Stimulated activated CD8-positive, alpha-beta memory T cell treated with anti-CD3 and anti-CD28 coated beads, Interleukin-12 subunit alpha, Interleukin-12 subunit beta, amount 100 ng/mL, for 4 hours (primary cell): Measurements from ENCODE around the gene AEBP2.
"Not testable (repeated sequence)": the region's sequence is repeated elsewhere in the genome, so short reads cannot be mapped to it uniquely, and the experiment has no call there.

Source experiments
- DNase-seq: peaks from one replicate; pipeline ENCODE4 v3.0.0-alpha.2; 2020; ENCODE audit warnings: low read depth

AEBP2 gene

DNA sequence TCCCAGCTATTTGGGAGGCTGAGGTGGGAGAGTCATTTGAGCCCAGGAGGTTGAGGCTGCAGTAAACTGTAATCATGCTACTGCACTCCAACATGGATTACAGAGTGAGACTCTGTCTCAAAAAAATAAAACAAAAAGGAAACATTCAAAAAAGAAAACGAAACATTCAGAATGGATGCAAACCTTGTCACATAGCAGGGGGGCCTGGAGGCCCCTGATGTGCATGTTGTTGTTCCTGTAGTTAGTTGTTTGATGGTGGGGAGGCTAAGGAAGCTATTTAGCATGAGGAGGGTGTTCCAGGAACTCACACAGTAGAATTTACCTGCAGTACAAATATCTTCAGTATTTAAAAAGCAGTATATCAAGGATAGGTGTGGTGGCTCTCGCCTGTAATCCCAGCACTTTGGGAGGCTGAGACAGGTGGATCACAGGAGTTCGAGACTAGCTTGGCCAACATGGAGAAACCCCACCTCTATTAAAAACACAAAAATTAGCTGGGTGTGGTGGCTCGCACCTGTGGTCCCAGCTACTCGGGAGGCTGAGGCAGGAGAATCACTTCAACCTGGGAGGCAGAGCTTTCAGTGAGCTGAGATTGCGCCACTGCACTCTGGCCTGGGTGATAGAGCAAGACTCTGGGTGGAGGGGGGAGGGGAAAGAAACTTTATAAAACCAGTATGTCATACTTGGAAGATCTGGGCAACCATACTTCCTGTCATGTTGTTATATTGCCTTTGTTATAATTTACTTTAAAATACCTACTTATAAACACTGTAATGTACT is 17.6 kb upstream of the AEBP2 start:
- DNase-seq, result no peak

DNA sequence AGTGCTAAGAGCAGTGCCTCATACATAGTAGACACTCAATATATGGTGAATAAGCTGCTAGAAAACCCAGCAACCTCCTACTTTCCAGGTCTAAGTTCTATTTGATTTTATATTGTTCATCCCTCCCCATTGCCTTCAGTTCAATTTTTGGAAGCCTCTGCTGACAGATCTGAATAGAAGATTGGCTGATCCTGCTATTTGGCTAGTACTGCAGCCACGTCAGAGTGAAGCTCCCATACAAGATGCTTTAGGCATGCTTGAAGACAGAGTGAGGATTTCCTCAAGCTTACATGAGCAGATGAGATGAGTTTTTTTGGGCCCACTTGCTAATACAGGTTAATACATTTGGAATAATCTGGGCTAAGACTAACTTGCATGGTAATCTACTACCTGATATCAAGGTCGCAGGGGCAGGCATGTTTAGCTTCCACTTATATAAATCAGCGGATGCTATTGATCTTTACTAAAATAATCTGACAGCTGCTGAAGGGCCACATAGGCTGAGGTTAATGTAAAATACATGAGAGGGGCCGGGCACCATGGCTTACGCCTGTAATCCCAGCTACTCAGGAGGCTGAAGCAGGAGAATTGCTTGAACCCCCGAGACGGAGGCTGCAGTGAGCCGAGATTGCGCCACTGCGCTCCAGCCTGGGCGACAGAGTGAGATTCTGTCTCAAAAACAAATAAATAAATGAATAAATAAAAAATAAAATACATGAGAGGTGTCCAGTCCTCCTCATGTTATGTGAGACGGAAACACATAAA is 15.9 kb upstream of the AEBP2 start:
- no peak for DNase-seq

DNA sequence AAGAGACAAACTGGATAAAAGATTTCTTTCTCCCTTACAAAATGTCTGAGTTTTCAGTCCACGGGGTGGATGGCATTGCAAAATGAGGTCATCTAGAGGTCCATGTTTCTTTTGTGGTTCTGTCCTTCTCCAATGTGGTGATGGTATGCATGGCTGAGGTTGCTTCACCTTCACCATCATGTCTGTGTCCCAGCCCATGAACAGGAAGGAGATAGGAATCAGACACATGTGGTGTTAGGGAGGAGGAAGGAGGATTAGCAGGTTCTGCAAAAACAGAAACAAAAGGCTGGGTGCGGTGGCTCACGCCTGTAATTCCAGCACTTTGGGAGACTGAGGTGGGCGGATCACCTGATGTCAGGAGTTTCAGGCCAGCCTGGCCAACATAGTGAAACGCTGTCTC is 11.0 kb upstream of the AEBP2 start:
- DNase-seq, result no peak

DNA sequence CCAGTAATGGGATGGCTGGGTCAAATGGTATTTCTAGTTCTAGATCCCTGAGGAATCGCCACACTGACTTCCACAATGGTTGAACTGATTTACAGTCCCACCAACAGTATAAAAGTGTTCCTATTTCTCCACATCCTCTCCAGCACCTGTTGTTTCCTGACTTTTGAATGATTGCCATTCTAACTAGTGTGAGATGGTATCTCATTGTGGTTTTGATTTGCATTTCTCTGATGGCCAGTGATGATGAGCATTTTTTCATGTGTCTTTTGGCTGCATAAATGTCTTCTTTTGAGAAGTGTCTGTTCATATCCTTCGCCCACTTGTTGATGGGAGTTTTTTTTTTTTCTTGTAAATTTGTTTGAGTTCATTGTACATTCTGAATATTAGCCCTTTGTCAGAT is 9.8 kb upstream of the AEBP2 start:
- DNase-seq, result not testable (repeated sequence)

DNA sequence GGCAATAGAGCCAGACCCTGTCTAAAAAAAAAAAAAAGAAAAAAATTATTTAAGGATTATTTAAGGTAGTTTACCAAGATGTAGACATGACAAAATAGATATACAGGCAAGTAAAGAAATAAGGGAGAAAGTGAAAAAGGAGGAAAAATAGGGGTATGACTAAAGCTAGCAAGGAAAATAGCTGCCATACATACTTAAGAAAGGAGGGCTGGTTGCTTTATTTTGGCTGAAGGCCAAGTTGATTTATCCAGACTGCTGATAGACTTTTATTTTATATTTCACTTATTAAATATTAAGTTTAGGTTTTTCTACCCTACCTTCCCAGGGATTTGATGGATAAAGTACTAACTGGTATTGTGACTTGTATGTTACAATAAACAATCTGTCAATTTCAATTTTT is 8.3 kb upstream of the AEBP2 start:
- DNase-seq, result no peak

DNA sequence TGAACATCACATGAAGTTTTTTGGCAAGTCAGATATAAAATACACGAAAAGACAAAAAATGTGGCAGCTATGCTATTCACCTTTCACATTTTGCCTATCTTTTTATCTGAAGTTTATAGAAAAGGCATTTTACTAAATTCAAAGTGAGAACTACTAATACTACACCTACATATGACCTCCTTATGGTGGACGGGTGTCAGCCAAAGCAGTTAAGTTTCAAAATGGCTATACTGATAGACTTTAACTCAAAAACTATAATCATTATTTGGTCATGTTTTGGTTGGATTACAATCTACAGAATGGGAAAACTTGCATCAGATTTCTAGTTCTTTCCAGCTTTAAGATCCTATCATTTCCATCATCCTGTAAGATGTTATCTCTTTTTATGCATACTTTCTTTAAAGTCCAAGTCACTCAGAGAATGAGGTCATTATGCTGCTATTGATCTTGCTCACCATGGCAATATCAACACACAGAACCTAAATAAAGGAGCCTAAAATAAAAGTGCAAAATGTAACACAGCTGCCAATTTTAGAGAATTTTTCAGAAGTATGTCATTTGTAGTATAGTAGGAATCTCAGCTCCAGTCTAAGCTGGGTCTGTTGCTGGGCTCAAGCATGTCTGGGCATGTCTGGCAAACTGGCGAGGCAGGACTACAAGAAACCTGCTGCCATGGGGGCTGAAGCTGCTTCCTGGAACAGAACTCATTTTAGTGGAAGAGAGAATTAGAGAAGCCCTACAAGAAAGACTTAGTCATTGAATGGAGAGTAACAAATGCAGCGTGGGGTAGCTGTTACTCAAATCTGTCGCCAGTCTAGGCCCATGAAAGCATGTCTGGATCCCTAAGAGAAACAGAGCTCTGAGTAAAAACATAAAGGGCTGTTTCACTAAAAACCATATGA is 7.6 kb upstream of the AEBP2 start:
- no peak for DNase-seq

DNA sequence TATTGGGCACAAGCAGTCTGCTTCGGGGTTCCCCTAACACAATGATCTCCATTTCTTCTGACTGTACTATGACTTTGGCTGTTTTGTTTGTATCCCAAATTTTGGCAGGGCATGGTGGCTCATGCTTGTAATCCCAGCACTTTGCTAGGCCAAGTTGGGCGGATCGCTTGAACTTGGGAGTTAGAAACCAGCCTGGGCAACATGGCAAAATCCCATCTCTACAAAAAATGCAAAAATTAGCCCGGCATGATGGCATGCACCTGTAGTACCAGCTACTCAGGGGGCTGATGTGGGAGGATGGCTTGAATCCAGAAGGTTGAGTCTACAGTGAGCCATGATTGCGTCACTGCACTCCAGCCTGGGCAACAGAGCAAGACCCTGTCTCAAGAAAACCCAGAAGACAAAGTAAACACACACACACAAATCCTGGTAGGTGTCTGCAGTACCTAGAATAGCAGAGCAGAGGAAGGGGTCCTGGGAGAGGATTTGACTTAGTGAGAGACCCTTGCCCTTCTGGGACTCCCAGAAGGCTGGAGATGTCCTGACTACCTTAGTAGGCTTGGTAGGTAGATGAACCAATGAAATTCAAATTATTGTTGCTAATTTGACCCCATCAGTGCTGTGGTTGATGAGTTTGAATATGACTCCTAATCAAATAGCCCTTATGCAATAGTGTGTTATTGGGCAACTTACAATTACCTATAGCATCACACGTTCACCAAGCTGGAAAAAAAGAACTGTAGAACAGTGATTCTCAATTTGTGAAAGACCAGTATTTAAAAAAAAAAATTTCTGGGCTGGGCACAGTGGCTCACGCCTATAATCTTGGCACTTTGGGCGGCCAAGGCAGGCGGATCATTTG is 6.8 kb upstream of the AEBP2 start:
- no peak for DNase-seq

DNA sequence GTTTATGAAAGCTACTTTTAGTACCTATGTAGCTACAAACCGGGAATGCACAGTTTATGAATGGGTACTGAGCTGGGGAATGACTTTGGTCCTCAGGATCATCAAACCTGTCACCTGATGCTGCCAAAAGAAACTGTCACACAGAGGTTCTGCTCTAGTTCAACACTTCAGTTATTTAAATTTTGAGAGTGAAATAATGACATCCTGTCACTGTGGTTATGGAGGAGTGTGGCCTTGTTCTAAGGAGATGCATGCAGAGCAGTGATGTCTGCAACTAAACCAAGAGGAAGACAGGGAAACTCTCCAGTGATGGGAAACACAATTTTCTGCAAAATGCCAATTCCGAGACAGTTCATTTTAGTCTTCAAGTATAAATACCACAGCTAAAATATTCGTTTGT is 4.8 kb upstream of the AEBP2 start:
- no peak for DNase-seq

DNA sequence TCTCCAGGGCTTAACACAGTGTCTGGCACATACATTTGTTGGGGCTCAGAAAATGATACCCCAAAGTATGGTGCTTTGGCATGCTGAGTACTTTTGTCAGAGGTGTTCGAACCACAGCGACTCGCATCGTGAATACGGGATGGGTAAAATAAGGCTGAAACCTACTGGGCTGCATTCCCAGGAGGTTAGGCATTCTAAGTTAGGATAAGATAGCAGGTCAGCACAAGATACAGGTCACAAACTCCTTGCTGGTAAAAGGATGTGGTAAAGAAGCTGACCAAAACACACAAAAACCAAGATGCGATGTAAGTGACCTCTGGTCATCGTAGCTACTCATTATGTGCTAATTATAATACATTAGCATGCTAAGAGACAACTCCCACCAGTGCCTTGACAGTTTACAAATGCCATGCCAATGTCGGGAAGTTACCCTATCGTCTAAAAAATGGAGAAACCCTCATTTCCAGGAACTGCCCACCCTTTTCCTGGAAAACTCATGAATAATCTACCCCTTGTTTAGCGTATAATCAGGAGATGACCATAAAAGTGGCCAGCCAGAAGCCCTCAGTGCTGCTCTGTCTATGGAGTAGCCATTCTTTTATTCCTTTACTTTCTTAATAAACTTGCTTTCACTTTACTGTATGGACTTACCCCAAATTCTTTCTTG is 3.3 kb upstream of the AEBP2 start:
- no peak for DNase-seq

DNA sequence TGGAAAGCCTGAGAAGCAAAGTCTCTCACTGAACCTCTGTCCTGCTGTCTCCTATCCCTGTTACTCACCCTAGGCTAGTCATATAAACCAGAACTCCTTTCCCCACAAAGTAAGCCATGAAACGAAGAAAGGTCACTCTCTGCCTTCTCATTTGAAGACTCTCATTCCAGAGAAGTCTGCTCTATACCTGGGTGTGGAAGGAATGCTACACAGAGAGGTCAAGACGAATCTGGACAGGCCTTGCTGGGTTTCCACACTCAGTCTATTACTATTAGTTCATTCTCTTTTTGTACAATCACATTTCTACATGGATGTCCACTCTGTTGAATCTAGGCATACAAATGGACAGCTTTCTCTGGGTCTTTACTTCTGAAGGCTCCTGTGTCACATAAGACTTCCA is 2.4 kb upstream of the AEBP2 start:
- no peak for DNase-seq

DNA sequence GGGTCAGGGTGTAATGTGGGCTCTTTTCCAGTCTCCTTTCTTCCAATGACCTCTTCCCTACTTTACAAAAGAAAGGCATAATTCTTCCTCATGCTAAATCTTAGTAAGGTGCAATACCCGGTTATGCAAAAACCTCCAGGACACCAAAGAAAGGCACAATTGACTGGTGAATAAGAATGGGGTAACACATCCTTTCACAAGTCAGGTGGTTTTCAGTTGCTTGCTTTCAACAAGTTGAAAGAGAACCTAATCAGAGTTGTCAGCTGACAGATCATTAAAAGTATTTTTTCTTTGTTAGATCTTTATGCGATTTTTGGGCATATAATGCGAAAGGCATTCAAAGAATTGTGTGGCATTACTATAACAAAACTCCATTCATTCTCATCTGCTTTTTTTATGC is 1.3 kb upstream of the AEBP2 start:
- DNase-seq, result no peak

DNA sequence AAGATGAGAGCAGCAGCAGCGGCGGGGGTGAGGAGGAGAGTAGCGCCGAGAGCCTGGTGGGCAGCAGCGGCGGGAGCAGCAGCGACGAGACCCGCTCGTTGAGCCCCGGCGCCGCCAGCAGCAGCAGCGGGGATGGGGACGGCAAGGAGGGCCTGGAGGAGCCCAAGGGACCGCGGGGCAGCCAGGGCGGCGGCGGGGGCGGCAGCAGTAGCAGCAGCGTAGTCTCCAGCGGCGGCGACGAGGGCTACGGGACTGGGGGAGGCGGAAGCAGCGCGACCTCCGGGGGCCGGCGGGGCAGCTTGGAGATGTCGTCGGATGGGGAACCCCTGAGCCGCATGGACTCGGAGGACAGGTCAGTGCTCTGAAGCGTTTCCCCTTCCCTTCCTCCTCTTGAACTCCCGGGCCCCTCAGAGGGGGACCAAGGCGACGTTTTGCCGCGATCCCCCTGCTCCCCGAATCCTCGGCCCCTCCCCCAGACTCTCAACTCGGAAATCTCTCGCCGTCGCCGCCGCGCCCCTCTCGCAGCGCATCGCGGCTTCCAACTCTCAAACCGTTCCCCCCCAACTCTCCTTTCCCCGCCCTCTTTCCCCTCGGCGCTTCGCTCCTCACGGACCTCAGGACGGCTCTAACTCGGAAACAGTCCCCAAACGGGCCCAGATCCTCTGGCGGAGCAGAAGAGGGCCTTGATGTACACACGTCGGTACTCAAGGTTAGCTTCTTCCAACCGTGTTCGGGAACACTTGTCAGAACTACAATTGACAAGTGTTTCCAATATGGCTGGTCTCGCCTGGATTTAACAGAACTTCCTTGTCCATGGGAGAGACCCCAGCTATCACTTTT is 947 bp downstream of the AEBP2 start:
- DNase-seq, result peak; percentile 51

DNA sequence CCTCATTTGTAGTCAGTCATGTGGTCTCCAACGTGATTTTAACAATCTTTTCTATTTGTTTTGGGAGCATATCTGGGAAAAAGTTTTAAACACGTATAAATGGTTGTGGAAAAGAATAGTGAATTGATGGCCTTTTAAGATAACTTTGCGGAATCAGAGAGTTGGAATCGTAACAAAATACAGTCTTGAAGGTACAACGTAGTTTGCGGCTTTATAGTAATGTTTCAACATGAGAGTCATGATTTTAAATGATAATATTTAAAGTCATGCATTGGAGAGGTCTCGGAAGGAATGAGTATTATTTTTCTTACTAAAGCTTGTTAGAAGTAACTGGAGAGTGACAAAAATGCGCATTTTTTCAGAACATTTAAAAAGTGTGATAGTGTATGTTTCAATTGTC is 1.6 kb downstream of the AEBP2 start:
- DNase-seq, result no peak

DNA sequence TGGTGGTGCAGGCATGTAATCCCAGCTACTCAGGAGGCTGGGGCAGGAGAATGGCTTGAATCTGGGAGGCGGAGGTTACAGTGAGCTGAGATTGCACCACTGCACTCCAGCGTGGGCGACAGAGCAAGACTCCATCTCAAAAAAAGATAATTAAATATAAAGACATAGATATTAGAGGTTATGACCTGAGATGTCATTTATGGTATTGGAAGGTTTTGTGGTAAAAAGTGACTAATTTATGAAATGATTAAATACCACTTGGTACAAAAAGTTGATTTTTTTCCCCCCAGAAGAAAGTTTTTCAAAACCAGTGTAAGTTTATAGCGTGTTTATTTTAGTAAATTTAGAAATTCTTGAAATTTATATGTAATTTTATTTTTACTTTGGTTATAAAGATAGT is 4.3 kb downstream of the AEBP2 start:
- no peak for DNase-seq

DNA sequence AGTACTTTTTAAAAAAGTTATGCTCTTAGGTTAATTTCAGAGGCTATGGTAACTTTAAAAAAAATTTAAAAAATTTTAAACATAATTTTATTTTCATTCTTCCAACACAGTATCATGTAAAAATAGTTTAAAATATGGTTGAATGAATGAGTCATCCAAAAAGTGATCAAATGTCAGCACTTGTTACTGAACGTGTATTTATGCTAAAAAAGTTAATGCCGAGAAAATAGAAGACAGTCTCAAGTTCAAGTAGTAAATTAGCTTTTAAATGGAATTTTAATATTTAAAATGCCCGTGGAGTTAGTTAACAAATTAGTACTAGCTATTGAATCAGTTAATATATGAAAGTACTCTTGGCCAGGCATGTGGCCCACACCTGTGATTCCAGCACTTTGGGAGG is 4.8 kb downstream of the AEBP2 start:
- no peak for DNase-seq

DNA sequence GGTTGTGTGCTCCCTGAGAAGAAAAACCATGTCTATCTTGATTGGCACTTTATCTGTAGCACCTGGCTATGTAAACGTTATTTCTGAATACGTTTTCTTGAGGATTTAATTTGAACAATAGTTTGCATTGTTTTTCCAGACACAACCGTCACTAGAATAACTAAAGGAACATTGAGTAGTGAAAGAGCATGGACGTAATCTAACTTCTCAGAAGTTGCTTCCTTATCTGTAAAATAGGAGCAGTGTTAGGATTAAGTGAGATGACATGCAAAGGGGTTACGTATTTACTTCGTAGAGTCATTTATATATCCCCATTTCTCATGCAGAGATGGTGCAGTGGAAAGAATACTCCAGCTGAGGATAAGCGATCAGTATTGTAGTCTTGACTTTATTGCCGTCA is 8.1 kb downstream of the AEBP2 start:
- DNase-seq, result no peak

DNA sequence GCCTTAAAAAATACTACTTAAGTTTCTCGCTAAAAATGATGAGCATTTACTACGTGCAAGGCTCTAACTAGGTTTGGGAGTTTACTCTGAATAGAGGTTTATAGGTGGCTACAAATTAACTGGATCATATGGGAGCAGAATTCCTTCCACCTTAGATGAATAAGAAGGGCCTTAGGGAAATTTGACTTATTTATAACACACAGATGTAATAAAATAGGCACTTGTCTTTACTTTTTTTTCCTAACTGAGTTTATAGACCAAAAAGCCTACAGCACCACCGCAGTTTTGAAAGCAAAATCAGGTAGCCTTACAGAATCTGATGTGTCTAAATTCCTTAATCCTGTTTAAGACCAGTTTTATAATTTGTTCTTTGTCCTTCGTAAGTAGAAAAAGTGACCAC is 10.5 kb downstream of the AEBP2 start:
- DNase-seq, result no peak

DNA sequence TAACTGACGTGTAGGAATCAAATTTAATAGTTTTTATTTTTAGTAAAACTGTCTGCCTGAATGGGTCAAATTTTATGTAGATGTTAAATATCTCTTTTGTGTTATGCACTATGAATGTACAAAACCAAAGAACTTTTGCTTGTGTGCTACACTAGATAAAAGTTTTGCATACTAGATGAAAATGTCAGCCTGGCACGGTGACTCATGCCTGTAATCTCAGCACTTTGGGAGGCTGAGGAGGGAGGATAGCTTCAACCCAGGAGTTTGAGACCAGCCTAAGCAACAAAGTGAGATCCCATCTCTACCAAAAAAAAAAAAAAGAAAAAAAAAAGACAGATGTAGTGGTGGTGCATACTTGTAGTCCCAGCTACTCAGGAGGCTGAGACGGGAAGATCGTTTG is 11.1 kb downstream of the AEBP2 start:
- no peak for DNase-seq

DNA sequence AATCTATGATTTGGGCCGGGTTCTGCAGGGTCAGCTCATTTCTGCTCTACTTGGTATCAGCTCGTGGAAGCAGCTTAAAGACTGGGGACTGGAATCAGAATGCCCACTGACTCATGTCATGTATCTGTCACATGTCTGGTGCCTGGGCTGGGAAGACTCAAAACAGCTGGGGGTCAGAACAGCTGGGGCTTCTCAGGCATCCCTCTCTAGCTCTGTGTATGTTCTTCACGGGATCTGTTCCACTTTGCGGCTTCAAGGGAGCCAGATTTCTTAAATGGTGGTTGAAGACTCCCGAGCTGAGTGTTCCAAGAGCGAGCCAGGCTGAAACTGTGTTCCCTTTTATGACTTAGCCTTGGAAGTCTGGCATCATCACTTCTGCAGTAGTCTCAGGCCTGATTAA is 11.9 kb downstream of the AEBP2 start:
- no peak for DNase-seq

DNA sequence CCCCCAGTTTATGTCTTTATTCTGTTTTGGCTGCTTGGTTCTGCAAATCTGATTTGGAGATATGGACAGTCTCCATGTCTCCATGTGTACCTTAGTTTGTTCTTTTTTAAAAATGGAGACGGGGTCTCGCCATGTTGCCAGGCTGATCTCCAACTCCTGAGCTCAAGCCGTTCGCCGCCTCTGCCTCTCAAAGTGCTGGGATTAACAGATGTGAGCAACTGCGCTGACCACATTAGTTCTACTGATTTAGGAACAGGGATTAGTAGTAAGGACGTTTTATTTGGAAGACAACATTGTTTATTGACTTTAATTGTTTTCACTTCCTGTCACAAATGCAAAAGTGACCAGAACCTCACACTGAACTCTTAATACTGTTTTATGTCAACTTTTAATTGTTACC is 14.7 kb downstream of the AEBP2 start:
- no peak for DNase-seq
